Right renal cortex interstitium (tissue), 3 donors: ENCODE data around the gene FCHSD2. TPM values are rescaled to one million over a fixed set of nuclear protein-coding genes. Genes with fewer than 3 reads are reported as not detected.

Experiments
- DNase-seq, 3 donors: peaks; one replicate each; pipeline ENCODE4 v3.0.0-alpha.2; 2013; ENCODE audit warnings: low read depth in 3 of 3, low spot score in 2 of 3
- polyA plus RNA-seq, 3 donors: library from polyadenylated mRNA; unstranded; fragments of 120-200 nt; gene quantifications; one replicate each; pipeline ENCODE4 v1.2.1, GENCODE V29; 2013; ENCODE audit not compliant: insufficient read length in 3 of 3

Gene FCHSD2
- 10 to 100 TPM; 43.7 to 49.7 (median 47.2) TPM for polyA plus RNA-seq

DNA sequence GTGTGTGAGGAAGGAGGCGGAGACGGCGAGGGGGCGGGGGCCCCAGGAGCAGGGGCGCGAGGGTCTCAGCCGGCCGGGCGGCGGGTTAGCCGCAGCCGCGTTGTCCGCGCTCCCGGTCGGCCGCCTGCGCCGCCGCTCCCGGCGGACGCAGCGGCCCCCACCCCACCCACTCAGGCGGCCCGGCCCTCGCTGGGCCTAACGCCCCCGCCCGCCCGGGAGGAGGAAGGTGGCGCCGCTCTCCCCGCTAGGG is at the start of gene FCHSD2:
Gene FCHSD2 (minus strand): TSS at position 191 of the 250 bp plus-strand sequence. CDS start 441 bp downstream, outside the sequence.
- no peak for DNase-seq

DNA sequence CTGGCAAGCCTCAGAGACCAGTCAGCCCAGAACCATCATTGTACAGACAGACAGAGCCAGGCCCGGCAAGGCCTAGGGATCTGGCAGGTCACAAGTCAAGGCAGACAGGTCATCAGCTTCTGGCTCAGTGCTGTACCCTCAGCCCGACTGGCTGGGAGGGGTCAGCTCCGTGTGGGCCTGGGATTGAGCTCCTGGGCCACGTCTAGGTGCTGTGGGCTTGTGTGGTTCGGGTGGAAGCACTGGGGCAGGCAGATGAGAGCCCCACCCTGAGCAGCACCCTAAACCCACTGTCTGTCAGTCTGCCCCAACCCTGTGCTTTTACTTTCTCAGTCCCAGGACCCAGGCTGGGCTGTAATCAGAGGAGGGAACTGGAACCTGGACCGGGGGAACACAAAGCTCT is 49.0 kb upstream of the FCHSD2 start:
- no peak for DNase-seq

DNA sequence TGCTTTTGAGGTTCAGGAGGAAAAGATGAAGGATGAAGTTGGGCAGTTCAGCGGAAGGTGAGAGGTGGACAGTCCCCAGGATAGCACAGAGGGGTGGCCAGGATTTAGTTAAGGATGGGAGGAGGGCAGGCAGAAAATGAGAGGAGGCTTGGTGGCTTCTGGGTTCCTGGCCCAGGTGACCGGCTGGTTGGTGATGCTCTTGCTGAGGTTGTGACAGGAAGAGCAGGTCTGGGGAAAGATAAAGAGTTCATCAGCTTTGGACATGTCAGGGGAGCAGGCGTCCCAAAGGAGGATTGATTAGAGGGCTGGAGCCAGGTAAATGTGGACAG is 48.4 kb upstream of the FCHSD2 start:
- no peak for DNase-seq

DNA sequence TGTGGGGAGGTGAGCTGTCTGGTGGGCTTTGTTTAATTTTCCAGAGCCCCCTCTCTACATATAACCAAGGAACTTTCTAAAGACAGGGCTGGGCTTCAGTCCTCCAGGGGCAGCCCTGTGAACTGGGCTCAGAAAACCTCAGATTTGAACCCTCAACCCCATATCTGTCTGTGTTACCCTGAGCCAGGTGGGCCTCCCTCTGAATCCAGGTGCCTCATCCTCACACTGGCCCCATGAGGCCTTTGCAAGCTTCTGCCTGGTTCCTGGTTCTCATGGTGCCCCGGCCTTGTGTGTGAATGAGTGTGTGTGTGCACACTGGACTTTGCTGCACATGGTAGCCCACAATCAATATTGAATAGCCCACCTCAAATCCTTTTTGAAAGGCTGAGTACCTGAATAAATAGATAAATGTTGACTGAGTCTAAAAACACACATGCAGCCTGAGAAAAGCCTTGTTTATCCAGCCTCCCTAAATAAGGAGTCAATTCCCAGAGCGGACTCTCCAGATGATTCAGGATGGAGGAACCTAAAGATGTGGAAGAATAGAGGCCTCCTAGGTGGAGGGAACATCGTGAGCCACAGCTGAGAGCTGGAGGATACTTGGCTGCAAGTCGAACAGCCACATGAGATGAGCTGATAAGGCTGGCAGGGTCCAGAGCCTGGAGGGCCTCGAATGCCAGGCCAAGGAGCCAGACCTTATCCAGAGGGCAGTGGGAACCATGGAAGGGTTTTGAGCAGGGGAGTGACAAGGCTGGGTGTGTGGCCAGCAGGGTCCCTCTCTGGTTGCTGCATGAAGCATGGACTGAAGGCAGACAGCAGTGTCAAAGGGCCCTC is 47.8 kb upstream of the FCHSD2 start:
- no peak for DNase-seq

DNA sequence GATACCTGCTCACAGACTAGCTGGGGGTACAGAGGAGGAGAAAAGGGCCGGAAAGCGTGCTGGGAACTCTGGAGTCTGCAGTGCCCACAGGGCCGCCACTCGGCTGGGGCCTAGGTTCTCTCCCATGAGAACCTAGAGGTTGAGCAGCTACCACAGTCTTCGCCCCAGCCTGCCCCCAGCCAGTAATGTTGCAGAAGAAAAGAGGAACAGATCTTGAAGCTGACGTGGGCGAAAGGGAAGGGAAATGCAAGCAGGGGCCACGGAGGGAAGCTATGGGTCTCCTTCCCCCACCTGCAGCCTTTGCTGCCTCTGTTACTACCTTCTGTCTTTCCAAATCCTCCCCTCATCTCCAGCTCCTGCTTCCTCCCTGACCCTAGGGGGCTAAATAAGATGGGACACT is 47.2 kb upstream of the FCHSD2 start:
- DNase-seq = no peak

DNA sequence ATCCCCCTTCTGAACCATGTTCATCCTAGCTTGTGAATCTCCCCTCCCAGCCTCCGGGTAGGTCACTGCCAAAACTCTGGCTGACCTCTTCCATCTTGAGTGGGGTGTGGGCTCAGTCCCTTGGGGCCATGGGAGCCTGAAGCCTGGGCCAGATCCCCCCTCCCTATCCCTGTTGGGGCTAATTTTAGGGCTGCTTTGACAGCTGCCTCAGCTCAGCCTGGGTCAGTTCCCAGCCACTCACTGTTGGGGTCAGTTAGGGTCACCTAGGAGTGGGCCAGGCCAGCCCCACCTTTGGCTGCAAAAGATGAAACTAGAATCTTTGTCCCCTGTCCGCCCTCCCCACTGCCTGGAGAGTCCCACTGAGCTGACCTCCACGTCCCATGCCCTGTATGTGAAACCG is 46.2 kb upstream of the FCHSD2 start:
- DNase-seq = no peak

DNA sequence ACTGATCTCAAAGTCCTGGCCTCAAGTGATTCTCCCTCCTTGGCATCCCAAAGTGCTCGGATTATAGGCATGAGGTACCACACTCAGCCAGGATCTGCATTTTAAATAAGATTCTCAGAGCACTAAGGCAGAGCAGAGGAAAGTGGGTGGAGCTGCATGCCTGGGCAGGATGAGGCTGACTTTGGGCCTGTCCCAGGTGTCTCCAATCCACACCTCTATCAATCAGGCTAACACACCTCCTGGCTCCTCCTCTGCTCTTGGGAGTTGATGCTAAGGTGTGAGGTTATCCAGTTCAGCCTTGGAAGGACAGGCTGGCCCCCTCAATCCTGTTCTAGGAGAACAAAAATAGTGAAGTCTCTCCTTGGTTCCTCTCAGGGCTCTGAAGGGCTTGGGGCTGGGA is 45.7 kb upstream of the FCHSD2 start:
- no peak for DNase-seq

DNA sequence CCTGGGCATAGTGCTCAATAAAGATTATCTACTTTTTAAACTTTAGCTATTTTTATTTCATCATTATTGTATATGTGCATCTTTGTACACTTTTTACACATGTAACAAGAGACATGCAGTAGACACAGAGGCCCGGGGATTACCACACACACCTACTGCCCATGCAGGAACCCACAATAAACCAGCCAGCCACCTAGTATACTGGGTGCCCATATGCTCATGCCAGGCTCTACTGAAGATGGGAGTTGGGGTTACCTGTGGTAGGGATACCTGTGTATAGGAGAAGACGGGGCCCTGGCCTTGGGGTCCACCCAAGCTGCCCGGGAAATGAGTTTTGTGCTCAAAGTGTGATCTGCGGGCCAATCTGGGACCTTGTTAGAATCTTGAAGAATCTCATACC is 44.8 kb upstream of the FCHSD2 start:
- no peak for DNase-seq

DNA sequence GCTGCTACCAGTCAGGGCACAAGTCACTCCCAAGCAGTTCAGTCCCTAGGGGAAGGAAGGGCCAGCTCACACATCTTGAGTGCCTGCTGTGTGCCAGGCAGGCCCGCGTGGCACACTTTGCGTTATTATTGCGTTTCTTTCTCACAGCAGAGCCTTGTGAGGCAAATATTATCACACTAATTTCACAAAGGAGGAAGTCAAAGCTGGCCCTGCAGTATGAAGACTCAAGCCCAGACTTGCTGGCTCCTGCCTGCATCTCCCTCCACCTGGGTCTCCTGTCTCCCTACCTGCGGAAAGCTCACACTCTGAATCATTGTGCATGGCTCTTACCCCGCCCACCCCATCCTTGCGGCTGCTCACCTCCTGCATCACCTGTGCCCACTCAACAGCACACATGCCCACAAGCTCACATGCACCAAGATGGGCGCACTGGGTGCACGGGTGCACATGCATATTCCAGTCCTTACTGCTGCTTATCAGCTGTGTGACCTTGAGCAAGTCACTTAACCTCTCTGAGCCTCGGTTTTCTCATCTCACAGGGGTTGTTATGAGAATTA is 44.3 kb upstream of the FCHSD2 start:
- DNase-seq = no peak

DNA sequence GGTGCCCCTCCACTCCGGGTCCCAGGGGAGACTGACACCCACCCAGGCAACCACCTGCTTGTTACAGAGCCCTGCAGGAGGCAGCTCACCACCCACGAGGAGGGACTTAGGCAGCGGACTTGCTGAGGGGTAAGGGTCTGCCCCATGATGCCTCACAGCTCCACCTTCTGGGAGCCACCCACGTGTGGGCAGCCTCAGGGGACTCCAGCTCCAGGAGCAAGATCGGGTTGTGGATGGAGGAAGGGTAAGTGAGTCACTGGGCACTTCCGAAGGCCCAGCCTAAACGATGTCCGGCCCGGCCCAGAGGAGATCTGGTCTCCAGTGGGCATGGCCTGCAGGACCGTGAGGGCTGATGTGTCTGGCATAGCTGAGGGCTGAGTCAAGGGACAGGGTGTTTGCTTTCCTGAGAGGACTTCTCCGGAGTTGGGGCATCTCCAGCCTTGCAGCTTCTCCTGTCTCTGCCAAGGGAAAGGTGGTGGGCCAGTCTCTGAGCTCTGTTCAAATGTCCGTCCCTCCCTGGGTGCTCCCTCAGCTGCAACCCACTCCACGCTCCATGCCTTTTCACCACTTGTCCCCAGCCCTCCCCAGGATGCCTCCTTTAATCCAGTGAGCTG is 43.7 kb upstream of the FCHSD2 start:
- no peak for DNase-seq

DNA sequence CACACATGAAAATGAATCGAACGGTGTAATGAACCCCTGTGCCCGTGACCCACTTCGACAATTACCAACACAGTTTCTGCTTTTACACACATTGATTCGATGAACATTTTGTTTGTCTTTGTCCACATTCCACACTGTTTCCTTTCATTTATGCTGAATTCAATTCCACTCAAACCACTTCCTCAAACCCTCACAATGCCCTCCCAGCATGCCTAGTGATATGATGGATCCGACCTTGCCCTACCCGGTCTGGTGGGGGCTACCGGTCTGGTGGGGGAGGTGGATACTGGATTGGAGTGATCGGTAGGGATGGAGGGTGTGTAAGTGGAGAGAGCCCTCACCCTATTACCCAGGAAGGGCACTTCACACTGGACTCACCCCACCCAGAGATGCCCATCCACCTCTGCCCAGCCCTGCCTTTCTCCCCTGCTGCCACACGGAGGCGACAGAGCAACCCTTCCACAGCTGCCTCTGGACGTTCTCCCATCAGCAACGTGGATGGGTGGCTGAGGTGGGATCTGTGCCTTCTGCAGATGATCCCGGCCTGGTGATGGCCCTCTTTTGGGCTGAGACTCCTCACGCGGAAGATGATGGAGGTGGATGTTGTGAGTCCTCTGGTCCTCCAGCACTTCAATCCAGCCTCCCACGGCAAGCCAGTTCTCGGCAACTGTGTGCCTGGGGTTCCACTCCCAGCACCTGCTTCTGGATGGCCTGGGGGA is 43.0 kb upstream of the FCHSD2 start:
- DNase-seq = peak in 1 of 3 donors; percentile 36

DNA sequence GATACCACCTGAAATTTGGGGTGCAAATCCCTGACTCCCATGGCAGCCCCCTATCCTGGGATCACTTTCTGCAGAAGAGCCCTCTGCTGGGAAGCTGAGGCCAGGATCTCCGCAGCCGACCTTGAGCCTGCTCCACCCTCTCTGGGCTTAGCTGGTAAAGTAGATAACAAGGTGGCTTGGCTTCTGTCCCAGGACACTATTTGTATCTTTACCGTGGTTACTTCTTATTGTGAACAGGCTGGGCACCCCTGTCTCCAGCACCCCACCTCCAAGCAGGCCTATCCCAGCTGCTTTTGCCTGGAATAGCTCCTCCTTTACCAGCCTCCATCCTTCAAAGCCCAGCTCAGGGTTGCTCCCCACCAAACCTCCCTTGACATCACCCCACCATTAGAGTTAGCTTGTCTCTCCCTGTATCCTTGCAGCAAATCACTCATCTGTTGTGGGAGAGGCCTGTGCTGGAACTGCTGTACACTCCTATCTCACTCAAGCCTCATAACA is 40.8 kb upstream of the FCHSD2 start:
- no peak for DNase-seq

DNA sequence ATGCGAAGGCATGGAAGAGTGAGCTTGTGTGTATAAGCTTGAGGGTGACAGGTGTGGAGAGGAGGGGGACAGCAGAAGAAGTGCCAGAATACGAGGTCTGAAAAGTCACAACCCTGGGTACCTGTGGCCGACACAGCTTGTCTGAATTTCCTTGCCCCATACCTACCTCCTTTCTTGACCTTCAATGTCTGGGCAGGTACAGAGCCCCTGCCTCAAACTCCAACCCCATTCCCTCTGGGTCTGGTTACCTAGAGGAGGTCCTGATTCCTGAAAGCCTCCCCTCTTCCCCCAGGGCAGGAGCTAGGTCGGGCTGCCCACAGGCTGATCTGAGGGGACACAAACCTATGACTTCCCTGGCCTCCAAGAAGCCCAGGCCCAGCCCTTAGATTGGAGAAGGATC is 36.6 kb upstream of the FCHSD2 start:
- DNase-seq = no peak

DNA sequence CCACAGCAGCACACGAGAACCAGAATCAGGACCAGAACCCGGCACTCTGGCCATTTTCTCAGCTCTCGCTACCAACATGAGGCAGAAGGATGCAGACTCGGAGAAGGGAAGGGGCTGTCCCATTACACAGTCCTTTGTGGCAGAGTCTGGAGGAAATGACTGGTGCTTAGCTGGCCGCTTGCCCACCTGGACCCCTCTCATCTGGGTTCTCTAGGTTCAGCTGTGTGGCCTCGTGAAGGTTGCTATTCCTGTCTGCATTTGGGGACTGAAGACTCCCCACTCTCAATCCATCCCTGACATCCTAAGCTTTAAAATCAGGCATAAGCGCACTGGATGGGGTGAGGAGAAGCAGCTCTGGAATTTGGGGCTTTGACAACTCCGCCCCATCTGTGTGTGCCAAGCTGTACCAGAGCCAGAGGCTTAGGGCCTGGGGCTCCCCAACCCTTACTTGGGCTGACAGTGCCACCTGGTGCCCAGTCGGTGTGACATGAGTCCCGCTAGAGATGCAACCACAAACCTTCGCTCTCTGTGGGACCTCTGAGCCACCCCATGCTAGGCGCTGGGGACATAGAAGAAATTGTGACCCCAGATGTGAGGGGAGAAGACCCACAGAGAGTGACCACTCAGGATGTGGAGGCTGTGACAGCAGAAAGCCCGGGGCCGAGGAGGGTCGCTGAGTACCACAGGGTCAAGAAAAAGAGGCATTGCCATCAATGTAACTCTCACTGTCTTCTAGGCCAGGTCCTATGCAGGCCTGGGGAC is 35.8 kb upstream of the FCHSD2 start:
- DNase-seq = peak in 2 of 3 donors; percentile 39 to 40

DNA sequence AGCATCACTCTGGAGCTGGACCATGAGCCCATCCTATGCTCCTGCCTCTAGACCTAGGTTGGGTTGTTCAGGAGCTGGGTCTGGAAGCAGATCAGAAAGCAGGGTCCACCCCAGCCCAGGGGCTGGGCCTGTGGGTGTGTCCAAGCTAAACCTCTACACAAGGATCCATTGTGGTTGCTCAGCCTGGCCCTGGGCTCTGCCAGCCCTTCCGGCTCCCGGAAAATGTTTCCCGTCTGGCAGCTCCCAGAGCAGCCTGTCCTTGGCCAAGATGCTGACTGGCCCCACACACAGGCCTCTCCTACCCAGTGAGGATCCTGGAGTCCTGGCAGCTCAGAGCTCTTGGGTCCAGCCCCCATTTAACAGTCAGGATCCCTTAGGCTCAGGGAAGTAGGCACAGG is 35.3 kb upstream of the FCHSD2 start:
- no peak for DNase-seq

DNA sequence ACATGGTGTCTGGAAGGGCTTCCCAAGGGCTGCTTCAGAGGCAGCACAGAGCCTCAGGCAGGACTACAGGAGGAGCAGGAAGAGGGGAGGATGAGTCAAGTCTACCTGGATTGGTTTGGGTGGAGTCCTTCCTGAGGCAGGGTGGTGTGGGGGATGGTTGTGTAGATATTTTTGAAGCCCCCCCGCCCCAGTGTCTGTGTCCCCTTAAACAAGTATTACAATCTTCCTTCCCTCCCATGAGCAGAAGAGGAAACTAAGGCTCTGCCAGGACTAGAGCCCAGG is 34.7 kb upstream of the FCHSD2 start:
- DNase-seq = no peak

DNA sequence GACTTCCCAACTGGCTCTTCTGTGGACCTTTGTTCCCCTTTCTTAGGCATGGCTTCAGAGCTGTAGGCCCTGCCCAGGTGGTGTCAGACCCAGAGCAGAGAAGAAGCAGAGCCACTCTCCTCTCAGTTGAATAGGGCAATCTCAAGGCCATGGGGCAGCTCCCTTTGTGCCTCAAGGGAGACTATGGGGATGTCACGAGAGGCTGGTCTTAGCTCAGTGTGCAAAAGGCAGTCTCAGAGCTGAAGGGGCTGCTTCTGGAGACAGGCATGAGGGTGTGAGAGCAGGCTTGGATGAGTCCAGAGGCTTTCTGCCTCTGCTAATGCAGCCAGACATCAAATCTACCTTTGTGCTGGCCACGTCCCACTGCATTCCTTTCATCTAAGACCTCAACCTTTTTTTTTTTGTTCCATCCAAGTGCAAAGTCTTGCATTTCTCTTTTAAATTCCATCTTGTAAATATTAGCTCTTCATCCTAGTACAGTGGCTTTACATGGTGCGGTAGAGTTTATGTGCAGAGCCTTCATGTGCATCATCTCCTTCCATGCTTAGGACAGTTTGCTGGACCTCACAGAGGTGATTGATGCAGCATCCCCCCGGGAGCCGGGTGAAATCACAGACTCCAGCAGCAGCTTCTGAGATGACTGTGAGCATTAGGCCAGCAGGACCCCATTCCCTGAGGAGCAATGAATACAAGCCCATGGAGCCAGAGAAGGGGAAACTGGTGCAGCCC is 34.2 kb upstream of the FCHSD2 start:
- no peak for DNase-seq

DNA sequence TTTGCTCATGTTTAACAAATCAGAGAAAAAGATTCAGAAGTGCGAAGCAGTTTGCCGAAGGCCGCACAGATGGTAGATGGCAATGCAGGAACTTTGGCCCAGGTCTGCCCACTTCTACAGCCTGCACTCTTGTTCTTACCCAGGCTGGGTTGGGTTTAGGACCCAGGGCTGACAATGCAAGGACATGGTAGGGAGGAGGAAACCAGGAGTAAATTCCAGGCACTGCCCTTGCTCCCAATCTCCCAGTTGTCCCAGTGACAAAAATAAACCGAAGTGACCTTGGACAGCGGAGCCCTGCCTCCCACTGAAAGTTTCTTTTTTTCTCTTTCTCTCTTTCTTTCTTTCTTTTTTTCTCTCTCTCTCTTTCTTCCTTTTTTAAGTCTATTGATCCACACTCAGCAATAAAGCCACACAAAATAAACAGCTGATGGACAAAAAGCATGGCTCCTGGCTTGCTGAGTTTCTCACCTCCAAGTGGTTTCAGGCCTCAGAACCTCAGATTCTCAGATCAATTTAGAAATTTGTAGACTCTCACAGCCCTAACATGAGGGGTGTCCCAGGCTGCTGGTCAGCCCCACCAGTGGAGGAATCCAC is 33.5 kb upstream of the FCHSD2 start:
- no peak for DNase-seq

DNA sequence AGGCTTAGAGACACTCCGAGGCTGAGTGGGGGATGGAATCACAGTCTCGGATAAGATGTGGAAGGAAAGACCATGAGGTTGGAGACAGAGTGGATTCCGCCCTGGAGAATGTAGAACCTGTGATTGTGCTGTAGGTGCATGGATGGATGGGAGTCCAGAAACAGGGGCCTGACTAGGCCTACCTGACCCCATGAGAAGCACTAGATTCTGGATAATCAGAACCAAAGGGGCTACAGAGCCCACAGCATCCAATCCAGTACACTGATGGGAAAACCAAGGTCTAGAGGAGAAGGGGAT is 32.3 kb upstream of the FCHSD2 start:
- no peak for DNase-seq

DNA sequence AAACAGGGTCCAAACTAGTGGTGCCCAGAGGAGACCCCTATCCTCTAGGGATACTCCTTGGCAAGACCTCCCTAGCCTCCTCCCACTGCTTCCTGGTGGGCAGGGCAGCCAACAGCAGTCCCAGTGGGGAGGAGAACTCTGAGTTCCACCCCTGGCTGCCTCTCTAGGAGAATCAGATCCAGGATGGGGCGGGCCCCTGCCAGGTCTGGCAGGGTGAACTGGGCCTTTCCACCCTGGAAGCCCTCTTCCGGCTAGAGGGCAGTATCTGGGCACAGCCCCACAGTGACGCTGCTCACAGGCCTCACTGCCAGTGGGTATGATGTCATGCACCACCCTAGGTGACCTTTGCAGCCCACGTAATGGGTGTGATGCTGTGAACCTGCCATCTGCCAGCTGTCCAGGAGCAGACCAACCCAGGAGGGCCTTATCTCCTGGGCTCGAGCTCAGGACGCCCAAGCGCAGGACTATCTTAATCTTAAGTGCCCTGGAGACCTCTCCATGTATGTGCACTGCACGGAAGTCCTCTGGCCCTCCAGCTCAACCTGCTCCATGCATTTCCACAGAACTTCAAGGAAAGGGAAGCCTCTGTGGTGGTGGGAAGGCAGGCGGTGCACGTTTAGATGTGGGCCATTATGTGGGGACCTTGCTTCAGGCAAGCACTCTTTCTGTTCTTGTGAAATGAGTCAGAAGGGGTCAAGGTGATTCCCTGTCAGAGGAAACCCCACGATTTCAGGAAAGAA is 31.8 kb upstream of the FCHSD2 start:
- DNase-seq = no peak
